ENCODE data around the gene ADGRG3.

DNA sequence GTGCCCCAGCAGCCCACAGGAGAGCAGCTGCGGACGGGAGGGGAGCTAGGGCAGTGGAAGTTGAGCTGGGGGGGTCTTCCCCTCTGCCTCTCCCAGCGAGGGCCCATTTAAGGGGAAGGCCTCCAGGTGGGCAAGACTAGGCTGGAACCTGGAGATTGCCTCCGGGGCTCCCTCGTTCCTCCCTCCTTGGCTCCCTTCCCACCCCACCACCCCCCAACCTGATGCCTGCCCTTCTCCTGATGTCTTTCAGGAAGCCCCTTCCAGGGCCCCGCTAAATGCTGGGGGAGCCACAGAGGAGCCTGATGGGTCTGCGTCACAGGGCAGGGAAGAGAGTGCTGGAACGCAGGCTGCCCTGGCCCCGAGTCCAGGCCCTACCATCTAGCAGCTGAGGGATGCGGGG lies 22.9 kb upstream of the ADGRG3 start:
- TF ChIP-seq, protein P1, sequence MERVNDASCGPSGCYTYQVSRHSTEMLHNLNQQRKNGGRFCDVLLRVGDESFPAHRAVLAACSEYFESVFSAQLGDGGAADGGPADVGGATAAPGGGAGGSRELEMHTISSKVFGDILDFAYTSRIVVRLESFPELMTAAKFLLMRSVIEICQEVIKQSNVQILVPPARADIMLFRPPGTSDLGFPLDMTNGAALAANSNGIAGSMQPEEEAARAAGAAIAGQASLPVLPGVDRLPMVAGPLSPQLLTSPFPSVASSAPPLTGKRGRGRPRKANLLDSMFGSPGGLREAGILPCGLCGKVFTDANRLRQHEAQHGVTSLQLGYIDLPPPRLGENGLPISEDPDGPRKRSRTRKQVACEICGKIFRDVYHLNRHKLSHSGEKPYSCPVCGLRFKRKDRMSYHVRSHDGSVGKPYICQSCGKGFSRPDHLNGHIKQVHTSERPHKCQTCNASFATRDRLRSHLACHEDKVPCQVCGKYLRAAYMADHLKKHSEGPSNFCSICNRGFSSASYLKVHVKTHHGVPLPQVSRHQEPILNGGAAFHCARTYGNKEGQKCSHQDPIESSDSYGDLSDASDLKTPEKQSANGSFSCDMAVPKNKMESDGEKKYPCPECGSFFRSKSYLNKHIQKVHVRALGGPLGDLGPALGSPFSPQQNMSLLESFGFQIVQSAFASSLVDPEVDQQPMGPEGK (CRISPR knock-in tag; IDR thresholded peaks at IDR 0.05; ENCODE audit: borderline replicate concordance): no peak
- TF ChIP-seq, protein P2, sequence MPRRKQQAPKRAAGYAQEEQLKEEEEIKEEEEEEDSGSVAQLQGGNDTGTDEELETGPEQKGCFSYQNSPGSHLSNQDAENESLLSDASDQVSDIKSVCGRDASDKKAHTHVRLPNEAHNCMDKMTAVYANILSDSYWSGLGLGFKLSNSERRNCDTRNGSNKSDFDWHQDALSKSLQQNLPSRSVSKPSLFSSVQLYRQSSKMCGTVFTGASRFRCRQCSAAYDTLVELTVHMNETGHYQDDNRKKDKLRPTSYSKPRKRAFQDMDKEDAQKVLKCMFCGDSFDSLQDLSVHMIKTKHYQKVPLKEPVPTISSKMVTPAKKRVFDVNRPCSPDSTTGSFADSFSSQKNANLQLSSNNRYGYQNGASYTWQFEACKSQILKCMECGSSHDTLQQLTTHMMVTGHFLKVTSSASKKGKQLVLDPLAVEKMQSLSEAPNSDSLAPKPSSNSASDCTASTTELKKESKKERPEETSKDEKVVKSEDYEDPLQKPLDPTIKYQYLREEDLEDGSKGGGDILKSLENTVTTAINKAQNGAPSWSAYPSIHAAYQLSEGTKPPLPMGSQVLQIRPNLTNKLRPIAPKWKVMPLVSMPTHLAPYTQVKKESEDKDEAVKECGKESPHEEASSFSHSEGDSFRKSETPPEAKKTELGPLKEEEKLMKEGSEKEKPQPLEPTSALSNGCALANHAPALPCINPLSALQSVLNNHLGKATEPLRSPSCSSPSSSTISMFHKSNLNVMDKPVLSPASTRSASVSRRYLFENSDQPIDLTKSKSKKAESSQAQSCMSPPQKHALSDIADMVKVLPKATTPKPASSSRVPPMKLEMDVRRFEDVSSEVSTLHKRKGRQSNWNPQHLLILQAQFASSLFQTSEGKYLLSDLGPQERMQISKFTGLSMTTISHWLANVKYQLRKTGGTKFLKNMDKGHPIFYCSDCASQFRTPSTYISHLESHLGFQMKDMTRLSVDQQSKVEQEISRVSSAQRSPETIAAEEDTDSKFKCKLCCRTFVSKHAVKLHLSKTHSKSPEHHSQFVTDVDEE (CRISPR knock-in tag; IDR thresholded peaks at IDR 0.05): no peak
